HG03175 (cell line): ENCODE data around the gene ZNF627.
"Not testable (repeated sequence)": the region's sequence is repeated elsewhere in the genome, so short reads cannot be mapped to it uniquely, and the experiment has no call there.

ENCODE experiments used
- ATAC-seq: cut with Tn5 transposase; IDR thresholded peaks from one replicate; pipeline ENCODE4 v1.9.1; 2021; ENCODE audit warnings: mild to moderate bottlenecking, moderate library complexity; ENCODE audit not compliant: unreplicated experiment

Gene ZNF627

DNA sequence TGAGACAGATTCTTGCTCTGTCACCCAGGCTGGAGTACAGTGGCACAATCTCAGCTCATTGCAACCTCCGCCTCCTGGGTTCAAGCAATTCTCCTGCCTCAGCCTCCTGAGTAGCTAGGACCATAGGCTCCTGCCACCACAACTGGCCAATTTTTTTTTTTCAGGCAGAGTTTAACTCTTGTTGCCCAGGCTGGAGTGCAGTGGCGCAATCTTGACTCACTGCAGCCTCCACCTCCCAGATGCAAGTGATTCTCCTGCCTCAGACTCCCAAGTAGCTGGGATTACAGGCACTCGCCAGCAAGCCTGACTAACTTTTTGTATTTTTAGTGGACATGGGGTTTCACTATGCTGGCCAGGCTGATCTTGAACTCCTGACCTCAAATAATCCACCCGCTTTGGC is 23.5 kb upstream of the ZNF627 start:
- ATAC-seq: not testable (repeated sequence)

DNA sequence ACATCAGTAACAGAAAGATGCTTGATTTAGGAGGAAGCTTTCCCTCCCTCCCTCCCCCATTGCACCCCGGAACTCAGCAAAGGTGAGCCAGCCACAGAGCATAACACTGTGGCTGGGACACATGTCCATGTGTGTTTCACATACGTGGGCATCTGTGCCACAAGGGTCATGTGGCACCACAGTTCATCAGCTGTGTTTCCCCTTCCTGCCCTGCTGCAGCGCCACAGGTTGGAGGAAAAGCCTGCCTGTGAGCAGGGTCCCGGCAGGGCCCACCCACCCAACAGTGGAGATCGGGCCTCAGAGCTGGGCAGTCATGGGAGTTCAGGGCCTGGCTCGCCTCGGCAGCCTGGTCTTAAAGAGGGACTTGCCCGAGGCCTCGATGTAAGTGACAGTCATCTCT is 22.6 kb upstream of the ZNF627 start:
- ATAC-seq: no peak

DNA sequence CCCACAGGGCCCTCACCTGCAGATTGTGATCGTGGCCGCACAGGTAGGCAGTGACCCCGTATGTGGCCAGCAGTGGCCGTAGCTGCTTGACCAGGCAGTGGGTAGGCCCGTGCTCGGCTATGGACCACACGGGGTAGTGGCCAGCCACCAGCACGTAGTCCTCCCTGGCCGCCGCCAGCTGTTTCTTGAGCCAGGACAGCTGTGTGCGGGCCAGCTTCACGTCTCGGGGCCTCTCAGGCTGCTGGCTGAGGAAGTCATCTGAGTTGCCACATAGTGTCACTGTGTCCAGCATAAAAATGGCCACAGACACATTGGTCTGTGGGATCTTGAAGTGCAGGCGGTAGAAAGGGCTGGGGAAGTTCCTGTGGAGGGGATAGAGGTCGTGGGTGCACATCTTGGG is 21.1 kb upstream of the ZNF627 start:
- no peak for ATAC-seq

DNA sequence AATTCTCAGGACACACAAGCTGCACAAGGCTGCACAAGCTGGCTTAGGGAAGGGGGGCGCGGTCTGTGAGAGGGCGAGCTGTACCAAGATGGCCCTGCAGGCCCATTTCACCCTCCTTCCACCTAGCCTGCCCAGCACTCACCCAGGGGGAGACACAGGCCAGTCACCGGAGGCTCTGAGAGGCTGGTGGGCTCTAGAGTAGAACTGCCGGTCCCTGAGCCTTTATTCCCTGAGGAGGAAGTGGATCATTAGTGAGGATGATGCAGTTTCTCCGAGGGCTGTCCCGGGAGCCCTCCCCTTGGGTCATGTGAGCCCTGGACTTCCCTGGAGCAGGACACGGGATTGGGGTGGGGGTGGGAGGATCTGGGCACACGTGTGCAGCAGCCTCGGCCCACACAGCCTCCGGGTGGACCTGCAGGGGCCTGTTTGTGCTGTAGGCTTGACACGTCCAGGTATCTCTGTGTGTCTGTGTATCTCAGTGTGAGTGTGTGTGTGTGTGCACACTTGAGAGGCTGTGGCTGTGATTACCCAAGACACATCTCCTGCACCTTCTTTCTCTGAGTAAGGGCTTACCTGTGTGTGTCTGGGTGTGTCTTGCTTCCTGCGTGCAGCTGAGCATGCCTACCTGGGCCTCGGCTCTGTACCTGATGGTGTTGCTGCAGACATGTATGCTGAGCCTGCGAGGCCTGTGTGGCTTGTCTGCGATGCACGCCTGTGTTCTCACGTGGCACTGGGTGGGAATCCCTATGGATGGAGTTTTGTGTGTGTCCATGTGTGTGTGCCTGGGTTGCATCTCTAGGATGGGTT is 19.6 kb upstream of the ZNF627 start, which contains the start of gene ACP5:
ACP5 (minus strand) TSS at position 195 of the 807 bp plus-strand sequence. CDS start 328 bp downstream, outside the sequence.
- no peak for ATAC-seq

DNA sequence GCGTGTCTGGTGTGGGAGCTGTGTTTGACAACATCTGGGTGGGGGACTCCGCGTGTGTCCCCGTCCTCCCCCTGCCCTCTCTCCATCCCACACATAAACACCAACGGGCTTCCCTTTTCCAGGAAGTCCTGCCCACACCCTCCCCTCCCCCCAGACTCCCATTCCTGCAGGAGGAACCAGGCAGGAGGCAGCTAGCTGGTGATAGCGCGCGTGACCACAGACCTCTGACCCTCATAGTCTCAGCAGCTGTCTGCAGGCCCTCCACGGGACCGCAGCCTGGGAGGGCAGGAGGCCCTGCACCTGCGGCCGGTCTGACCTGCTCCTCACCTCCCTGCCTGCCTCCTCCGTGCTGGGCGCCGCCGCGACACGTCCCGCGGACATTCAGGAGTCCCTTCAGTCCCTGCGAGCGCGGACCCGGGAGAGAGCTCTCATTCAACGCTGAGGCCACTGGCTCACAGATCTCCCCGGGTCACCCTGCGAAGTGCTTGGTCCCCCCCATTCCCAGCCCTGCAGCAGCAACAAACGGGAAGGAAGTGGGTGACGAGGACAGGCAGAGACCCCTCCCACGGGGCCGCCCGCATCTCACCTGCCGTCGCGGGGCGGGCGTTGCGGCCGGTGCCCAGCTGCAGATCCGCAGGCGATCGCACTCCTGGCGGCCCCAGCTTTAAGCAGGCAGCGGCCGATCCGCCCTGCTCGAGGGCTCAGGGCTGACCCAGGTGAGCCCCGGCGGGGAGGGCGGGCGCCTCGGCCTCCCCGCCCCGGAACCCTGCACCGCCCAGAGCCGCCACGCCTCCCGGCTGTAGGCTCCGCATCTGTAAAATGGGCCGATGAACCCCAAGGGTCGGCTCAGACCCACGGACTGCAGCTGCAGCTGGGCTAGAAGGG is 18.8 kb upstream of the ZNF627 start:
- ATAC-seq: no peak

DNA sequence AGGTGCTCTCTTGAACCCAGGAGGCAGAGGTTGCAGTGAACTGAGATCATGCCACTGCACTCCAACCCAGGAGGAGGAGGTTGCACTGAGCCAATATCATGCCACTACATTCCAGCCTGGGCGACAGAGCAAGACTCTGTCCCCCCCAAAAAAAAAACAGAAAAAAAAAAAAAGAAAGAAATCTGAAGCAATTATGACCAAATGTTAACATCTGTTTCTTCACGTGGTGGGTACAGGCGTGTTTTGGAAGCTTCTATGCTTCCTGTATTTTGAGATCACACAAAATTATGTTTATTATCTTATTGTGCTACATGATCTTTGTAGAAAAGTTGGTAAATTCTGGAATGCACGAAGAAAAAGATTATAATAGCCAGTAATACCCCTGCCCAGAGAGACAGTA is 17.2 kb upstream of the ZNF627 start:
- no peak for ATAC-seq

DNA sequence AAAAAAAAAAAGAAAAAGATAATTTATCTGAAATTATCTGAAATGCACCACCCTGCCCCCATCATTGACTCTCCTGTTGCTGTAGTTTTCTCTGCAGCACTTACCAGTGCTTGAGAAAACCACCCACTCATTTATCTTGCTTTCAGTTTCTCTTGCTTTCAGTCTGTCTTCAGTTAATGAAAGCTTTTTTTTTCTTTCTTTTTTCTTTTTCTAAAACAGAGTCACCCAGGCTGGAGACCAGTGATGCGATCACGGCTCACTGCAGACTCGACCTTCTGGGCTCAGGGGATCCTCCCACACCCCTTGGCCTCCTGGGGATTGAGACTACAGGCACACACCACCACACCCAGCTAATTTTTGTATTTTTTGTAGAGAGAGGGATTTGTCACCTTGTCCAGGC is 15.5 kb upstream of the ZNF627 start:
- peak; percentile 68 for ATAC-seq

DNA sequence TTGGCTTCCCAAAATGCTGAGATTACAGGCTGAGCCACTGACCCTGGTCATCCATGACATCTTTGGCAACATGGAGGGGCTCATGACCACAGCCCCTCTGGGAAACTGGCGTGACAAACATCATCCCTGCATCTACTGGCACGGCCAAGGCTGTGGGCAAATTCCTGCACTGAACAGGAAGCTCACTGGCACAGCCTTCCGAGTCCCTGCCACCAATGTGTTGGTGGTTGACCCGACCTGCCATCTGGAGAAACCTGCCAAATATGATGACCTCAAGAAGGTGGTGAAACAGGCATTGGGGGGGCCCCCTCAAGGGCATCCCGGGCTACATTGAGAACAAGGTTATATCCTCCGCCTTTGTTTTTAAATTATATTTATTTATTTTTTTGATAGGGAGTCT is 11.0 kb upstream of the ZNF627 start:
- no peak for ATAC-seq

DNA sequence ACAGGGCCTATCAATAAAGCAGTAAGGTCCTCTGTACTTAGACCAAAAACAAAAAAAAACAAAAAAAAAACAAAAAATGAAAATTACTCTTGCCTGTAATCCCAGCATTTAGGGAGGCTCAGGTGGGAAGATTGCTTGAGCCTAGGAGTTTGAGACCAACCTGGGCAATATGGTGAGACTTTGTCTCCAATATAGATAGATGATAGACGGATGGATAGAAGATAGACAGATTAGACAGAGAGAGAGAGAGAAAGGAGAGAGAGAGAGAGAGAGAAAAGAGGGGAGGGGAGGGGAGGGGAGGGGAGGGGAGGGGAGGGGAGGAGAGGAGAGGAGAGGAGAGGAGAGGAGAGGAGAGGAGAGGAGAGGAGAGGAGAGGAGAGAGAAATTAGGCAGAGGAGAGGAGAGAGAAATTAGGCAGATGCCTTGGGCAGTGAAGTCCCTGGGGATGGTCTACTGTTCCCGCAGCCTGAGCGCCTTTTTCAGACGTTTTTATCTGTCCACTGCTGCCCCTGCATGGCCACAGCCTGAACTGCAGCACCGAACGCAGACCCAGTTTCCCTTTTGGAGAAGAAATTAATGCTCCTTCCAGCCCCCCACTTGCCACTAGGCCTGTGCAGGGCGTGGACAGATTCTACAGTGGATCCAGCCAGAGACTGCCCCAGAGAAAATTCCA is 9.8 kb upstream of the ZNF627 start:
- no peak for ATAC-seq

DNA sequence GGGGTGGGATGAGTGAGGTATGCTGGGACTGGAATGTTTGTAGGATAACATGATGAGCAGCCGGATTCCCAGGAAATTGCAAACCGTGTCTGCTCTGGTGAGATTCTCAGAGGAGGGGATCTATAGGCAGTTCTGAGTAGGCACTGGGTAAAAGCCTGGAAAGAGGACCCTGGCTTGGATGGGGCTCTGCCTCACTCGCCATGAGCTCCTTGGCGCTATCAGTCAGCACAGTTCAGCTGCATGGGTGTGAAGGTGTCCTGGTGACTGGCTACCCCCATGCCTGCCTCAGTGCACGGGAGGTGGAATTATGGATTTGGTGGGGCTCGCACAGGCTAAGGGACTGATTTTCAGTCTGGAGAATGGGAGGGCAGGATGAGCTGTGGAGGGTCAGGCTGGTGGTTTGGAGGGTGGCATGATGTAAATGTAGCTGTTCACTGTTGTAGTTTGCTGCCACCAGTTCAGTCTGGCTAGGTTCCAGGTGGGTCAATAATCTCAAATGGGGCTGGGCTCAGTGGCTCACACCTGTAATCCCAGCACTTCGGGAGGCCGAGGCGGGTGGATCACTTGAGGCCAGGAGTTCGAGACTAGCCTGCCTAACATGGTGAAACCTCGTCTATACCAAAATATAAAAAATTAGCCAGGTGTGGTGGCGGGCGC is 9.2 kb upstream of the ZNF627 start:
- no peak for ATAC-seq

DNA sequence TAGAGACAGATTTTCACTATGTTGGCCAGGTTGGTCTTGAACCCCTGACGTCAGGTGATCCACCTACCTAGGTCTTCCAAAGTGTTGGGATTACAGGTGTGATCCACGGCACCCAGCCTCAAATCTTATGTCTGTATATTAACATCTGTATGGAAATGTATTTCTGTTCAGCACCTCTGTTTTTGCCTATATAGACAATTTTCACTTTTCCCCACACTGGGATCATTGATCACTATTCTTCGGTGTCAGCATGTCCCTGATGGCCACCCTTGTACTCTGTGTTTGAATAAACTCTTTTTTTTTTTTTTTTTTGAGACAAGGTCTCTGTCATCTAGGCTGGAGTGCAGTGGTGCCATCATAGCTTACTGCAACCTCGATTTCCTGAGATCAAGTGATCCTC is 3.2 kb upstream of the ZNF627 start:
- no peak for ATAC-seq

DNA sequence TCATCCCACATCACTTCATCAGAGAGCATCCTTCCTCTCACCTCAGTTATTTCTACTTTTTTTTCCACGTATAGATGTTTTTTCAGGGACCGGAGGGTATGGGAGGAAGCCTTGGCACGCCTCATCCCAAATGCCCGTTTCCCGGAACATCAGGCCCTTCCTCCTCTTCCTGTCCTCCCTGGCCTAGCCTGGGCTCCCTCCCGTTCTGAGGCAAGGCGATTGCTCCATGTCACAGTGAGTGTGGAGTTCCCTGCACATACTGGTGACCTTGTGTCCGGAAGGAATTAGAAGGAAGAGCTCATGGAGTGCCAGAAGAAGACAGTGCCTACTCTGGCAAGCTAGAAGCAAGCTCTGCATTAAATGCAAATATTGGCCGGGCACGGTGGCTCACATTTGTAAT is 1.1 kb upstream of the ZNF627 start:
- no peak for ATAC-seq

DNA sequence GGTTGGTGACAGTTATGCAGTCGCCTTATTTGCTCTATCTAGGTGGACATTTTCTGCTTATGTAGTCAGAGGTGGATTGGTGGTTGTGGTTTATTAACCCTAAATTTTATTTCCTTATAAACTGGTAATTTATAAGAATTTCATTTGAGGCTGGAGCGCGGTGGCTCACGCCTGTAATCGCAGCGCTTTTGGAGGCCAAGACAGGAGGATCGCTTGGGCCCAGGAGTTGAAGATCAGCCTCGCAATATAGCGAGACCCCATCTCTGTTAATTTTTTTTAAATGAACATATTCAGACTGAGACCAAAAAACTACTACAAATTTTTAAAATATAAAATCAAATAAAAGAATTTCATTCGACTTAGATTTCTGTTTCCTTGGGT is 810 bp downstream of the ZNF627 start:
- ATAC-seq: no peak

DNA sequence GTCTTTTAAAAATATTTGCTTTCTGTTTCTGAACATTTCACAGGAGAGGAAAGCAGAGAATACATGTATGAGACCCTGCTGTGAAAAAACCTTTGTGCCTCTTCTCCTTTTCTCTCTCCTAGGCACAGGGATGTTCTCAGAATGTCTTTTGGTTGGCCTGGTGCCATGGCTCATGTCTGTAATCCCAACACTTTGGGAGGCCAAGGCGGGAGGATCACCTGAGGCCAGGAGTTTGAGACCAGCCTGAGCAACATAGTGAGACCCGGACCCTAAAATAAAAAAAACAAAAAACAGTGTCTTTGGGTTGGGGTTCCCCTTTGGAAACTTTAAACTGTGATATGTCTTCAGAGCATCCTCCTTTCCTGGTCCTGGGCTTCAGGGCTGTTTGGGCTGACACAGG is 1.5 kb downstream of the ZNF627 start:
- no peak for ATAC-seq

DNA sequence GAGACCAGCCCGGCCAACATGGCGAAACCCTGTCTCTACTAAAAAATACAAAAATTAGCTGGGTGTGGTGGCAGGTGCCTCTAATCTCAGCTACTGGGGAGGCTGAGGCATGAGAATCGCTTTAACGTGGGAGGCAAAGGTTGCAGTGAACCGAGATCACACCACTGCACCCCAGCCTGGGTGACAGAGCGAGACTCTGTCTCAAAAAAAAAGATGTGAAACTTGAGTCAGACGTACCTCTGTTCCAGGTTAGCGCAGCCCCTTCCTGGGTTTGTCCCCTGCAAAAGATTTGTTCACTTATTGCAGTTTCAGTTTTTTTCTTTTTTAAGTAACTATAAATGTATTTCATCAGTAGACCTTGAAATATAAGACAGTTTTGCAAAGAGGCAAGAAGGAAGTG is 2.4 kb downstream of the ZNF627 start:
- ATAC-seq: not testable (repeated sequence)

DNA sequence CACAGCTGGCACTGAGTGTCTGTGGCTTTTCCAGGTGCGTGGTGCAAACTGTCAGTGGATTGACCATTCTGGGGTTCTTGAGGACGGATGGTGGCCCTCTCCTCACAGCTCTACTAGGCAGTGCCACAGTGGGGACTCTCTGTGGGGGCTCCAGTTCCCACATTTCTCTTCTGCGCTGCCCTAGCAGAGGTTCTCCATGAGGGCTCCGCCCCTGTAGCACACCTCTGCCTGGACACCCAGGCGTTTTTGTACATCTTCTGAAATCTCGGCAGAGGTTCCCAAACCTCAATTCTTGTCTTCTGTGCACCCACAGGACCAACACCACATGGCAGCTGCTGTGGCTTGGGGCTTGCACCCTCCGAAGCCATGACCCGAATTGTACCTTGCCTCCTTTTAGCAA is 9.2 kb downstream of the ZNF627 start:
- no peak for ATAC-seq

DNA sequence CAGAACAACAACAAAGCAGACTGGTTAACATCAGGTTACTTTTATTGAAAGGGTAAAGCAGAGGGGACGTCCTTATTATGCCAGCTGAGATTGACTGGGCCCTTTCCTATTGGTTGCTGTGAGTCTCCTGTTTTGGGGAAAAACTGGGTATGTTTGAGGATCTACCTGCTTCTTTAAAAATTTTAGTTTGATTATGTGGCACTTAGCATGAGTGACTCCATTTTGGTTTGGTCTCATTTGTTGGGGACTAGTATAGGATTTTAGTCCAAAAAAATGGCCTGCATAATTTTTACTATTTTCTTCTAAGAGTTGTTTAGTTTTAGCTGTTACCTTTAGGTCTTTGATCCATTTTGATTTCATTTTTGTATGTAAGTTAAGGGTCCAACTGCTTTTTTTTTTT is 14.4 kb downstream of the ZNF627 start:
- no peak for ATAC-seq

DNA sequence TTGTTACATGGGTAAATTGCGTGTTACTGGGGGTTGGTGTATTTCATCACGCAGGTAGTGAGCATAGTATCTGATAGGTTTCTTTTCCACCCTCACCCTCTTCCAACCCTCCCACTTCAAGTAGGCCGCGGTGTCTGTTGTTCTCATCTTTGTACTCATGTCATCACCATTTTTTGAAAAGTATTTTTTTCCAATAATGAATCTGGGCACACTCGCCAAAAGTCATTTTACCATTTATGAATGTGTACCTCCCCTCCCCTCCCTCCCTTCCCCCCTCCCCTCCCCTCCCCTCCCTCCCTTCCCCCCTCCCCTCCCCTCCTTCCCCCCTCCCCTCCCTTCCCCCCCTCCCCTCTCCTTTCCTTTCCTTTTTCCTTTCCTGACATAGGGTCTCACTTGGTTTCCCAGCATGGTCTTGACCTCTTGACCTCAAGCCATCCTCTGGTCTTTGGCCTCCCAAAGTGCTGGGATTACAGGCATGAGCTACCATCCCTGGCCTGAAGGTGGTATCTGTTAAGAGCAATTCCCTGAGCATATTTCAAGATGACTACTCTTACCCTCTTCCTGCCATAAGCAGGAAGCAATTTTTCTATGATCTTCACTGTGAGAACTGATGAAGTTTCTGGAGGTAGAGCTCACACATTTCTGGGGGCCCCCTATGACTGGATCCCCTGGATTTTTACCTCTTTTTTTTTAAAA is 15.7 kb downstream of the ZNF627 start:
- ATAC-seq: no peak

DNA sequence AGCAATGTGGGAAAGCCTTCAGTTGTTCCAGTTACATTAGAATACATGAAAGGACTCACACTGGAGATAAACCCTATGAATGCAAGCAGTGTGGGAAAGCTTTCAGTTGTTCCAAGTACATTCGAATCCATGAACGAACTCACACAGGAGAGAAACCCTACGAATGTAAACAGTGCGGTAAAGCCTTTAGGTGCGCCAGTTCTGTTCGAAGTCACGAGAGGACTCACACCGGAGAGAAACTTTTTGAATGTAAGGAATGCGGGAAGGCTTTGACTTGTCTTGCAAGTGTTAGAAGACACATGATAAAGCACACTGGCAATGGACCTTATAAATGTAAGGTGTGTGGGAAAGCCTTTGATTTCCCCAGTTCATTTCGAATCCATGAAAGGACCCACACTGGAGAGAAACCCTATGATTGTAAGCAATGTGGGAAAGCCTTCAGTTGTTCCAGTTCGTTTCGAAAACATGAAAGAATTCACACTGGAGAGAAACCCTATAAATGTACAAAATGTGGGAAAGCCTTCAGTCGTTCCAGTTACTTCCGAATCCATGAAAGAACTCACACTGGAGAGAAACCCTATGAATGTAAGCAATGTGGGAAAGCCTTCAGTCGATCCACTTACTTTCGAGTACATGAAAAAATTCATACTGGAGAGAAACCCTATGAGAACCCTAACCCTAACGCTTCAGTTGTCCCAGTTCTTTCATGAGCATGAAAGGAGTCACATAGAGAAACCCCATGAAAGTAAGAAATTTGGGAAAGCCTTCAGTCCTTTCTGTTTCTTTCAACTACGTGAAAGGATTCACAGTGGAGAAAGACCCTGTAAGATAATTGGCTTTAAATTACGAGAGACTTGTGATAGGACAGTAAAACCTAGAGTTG is 20.1 kb downstream of the ZNF627 start:
- ATAC-seq: no peak
